Measurements from ENCODE around the gene MRPS23.

Gene MRPS23

DNA sequence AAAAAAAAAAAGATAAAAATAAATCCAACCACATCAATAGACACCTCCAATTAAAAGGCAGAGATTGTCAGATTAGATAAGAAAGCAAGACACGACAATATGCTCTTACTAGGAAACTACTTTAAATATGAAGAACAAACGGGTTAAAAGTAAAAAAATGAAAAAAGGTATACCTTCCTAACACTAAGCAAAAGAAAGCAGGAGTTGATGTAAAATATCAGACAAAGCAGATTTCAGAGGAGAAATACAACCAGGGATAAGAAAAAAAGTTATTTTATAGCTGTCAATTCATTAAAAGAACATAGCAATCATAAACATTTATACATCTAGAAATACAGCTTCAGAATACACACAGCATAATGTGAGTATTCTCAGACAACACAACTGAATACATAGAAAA lies 55.0 kb downstream of the MRPS23 start:
- Histone ChIP-seq H3F3A (ENCODE audit: insufficient read depth, low read length) (no peaks in the 10 kb centered on the region), H3K27ac (ENCODE audit: low read depth, low read length, poor library complexity, severe bottlenecking) (no peak overlapping the region), H3K9ac (ENCODE audit: low read length) (no peak overlapping the region), H3K79me2 (ENCODE audit: insufficient read depth, low read length) (no peaks in the 10 kb centered on the region), H3K36me3 (ENCODE audit: insufficient read depth, low read length) (no peaks in the 10 kb centered on the region), H3K9me2 (ENCODE audit: low read depth, low read length) (no peaks in the 10 kb centered on the region), H3K4me1 (ENCODE audit: insufficient read depth, low read length, severe bottlenecking) (no peaks in the 10 kb centered on the region), H3K4me3 (ENCODE audit: low read depth, low read length, poor library complexity, severe bottlenecking) (no peak overlapping the region), H2AFZ (ENCODE audit: low read length) (no peak overlapping the region), H3K9me3 (ENCODE audit: low read length) (no peaks in the 10 kb centered on the region), H4K20me1 (ENCODE audit: insufficient read depth, low read length) (no peaks in the 10 kb centered on the region), H3K27me3 (ENCODE audit: insufficient read depth, low read length) (peaks cover 4% of the 10 kb centered on the region; the same call in 1 of the 2 replicates), H3K4me2 (ENCODE audit: low read length) (no peak overlapping the region)
- TF ChIP-seq, protein P1, sequence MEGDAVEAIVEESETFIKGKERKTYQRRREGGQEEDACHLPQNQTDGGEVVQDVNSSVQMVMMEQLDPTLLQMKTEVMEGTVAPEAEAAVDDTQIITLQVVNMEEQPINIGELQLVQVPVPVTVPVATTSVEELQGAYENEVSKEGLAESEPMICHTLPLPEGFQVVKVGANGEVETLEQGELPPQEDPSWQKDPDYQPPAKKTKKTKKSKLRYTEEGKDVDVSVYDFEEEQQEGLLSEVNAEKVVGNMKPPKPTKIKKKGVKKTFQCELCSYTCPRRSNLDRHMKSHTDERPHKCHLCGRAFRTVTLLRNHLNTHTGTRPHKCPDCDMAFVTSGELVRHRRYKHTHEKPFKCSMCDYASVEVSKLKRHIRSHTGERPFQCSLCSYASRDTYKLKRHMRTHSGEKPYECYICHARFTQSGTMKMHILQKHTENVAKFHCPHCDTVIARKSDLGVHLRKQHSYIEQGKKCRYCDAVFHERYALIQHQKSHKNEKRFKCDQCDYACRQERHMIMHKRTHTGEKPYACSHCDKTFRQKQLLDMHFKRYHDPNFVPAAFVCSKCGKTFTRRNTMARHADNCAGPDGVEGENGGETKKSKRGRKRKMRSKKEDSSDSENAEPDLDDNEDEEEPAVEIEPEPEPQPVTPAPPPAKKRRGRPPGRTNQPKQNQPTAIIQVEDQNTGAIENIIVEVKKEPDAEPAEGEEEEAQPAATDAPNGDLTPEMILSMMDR (IDR thresholded peaks at IDR 0.05; ENCODE audit: low read length): no peak
- TF ChIP-seq EZH2 (IDR thresholded peaks at IDR 0.05; ENCODE audit: borderline replicate concordance, low read length): no peak

DNA sequence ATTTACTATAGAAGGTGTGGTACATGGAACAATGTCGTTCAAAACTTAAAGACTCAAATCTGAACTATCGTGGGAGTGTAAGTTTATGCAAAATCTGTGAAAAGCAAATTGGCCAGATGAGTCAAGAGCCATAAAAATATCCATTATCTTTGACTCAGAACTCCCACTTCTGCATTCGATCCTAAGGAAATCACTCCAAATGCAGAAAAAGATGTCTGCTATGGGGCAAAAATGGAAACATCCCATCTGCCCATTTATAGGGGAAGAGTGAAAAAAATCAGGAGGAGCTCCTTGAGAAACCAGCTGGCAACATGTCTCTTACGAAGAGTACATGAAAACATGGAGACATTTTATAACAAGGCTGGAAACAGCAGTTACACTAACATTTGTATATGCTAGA lies 61.1 kb downstream of the MRPS23 start:
- Histone ChIP-seq H3F3A (ENCODE audit: insufficient read depth, low read length) (no peaks in the 10 kb centered on the region), H3K27me3 (ENCODE audit: insufficient read depth, low read length) (peaks cover 16% of the 10 kb centered on the region; the same call in 1 of the 2 replicates), H3K4me3 (ENCODE audit: low read depth, low read length, poor library complexity, severe bottlenecking) (no peak overlapping the region), H3K4me1 (ENCODE audit: insufficient read depth, low read length, severe bottlenecking) (peaks cover 10% of the 10 kb centered on the region), H4K20me1 (ENCODE audit: insufficient read depth, low read length) (no peaks in the 10 kb centered on the region), H3K9ac (ENCODE audit: low read length) (no peak overlapping the region), H3K36me3 (ENCODE audit: insufficient read depth, low read length) (no peaks in the 10 kb centered on the region), H3K9me2 (ENCODE audit: low read depth, low read length) (no peaks in the 10 kb centered on the region), H2AFZ (ENCODE audit: low read length) (no peak overlapping the region), H3K4me2 (ENCODE audit: low read length) (no peak overlapping the region), H3K79me2 (ENCODE audit: insufficient read depth, low read length) (no peaks in the 10 kb centered on the region), H3K27ac (ENCODE audit: low read depth, low read length, poor library complexity, severe bottlenecking) (no peak overlapping the region), H3K9me3 (ENCODE audit: low read length) (no peaks in the 10 kb centered on the region)
- TF ChIP-seq EZH2 (IDR thresholded peaks at IDR 0.05; ENCODE audit: borderline replicate concordance, low read length): no peak
- TF ChIP-seq, protein P1 (IDR thresholded peaks at IDR 0.05; ENCODE audit: low read length): no peak

DNA sequence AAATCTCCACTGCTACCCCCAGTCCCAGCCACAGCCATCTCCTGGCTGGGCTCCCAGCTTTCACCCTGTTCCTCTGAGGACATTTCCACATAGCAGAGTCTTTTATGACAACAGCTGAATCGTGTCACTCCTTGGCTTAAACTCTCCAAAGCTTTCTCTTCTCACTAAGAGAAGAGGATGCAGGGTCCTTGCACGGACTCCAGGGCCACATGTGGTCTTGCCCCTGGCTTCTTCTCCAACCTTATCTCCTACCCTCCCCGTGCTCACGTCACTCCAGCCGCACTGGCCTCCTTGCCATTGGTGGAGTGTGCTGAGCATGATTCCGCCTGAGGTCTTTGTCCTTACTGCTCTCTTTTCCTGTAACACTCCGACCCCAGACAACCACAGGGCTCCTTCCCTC lies 64.8 kb downstream of the MRPS23 start:
- Histone ChIP-seq H3K4me2 (ENCODE audit: low read length) (no peak overlapping the region), H3K27ac (ENCODE audit: low read depth, low read length, poor library complexity, severe bottlenecking) (no peak overlapping the region)

More for the DNA sequence above, 64.8 kb downstream of the MRPS23 start:
- no peaks in the 10 kb centered on the region for H3K79me2 ChIP-seq (ENCODE audit: insufficient read depth, low read length)
- peaks cover 20% of the 10 kb centered on the region for H3K4me1 ChIP-seq (ENCODE audit: insufficient read depth, low read length, severe bottlenecking)
- no peak overlapping the region for H3K4me3 ChIP-seq (ENCODE audit: low read depth, low read length, poor library complexity, severe bottlenecking)
- peaks cover 14% of the 10 kb centered on the region; the same call in 1 of the 2 replicates for H3K27me3 ChIP-seq (ENCODE audit: insufficient read depth, low read length)
- H3K9ac ChIP-seq (ENCODE audit: low read length): no peak overlapping the region
- TF ChIP-seq, protein P1 (IDR thresholded peaks at IDR 0.05; ENCODE audit: low read length): no peak
- no peak for TF ChIP-seq EZH2 (IDR thresholded peaks at IDR 0.05; ENCODE audit: borderline replicate concordance, low read length)
- H3K36me3 ChIP-seq (ENCODE audit: insufficient read depth, low read length): no peaks in the 10 kb centered on the region
- no peaks in the 10 kb centered on the region for H4K20me1 ChIP-seq (ENCODE audit: insufficient read depth, low read length)
- no peaks in the 10 kb centered on the region for H3K9me3 ChIP-seq (ENCODE audit: low read length)
- H3F3A ChIP-seq (ENCODE audit: insufficient read depth, low read length): no peaks in the 10 kb centered on the region
- H3K9me2 ChIP-seq (ENCODE audit: low read depth, low read length): no peaks in the 10 kb centered on the region
- no peak overlapping the region for H2AFZ ChIP-seq (ENCODE audit: low read length)
